ENCODE data around the gene RBM47.
"Not testable (repeated sequence)": the region's sequence is repeated elsewhere in the genome, so short reads cannot be mapped to it uniquely, and the experiment has no call there.

RBM47 gene

DNA sequence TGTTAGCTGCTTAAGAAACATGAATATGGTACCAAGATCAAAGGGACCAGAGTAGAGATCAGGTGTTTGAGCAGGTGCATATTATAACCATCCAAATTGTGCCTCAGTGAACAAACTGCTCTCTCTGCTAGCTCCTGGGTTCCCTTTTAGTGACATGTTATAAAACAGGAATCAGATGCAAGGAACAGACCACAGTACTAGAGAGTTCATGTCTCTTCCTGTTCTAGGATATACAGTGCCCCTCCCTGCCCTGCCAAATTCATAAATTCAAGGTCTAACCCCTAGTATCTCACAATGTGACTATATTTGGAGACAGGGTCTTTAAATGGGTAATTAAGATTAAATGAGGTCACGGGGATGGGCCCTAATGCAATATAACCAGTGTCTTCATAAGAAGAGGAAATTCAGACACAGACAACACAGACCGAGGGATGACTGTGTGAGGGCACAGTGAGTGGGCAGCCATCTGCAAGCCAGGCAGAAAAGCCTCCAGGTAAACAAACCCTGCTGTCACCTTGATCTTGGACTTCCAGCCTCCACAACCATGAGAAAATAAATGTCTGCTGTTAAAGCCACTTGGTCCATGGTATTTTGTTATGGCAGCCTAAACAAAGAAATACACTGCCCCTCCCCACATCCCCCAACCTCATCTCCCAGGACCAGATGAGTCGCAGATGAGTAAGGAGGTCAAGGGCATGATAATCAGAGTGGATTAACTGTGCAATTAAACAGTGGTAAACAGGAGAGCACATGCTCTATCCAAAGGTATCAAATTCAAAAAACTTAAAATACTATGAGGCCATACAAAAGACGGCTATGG is 82.5 kb downstream of the RBM47 start:
- no peak for DNase-seq (ENCODE audit: low spot score)
- TF ChIP-seq, protein P1, sequence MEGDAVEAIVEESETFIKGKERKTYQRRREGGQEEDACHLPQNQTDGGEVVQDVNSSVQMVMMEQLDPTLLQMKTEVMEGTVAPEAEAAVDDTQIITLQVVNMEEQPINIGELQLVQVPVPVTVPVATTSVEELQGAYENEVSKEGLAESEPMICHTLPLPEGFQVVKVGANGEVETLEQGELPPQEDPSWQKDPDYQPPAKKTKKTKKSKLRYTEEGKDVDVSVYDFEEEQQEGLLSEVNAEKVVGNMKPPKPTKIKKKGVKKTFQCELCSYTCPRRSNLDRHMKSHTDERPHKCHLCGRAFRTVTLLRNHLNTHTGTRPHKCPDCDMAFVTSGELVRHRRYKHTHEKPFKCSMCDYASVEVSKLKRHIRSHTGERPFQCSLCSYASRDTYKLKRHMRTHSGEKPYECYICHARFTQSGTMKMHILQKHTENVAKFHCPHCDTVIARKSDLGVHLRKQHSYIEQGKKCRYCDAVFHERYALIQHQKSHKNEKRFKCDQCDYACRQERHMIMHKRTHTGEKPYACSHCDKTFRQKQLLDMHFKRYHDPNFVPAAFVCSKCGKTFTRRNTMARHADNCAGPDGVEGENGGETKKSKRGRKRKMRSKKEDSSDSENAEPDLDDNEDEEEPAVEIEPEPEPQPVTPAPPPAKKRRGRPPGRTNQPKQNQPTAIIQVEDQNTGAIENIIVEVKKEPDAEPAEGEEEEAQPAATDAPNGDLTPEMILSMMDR (IDR thresholded peaks at IDR 0.05; ENCODE audit: extremely low read depth, missing control alignments) = no peak

- TF ChIP-seq, protein P1 (IDR thresholded peaks at IDR 0.05; ENCODE audit: extremely low read depth, missing control alignments) = no peak
- DNase-seq (ENCODE audit: low spot score) = no peak
These were observed 83.2 kb downstream of the RBM47 start for GRCh38 chr4:40546506-40546905.

DNA sequence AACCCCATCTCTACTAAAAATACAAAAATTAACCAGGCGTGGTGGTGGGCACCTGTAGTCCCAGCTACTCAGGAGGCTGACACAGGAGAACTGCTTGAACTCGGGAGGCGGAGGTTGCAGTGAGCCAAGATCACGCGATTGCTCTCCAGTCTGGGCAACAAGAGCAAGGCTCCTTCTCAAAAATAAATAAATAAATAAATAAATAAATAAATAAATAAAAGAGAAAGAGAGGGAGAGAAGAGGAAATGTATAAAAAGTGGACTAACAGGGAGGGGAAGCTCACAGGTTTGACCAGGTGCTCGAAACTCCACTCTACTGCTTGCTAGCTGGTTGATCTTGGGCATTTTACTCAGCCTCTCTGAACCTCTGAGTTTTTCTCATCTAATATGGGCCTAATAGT is 84.2 kb downstream of the RBM47 start:
- not testable (repeated sequence) for DNase-seq (ENCODE audit: low spot score)

DNA sequence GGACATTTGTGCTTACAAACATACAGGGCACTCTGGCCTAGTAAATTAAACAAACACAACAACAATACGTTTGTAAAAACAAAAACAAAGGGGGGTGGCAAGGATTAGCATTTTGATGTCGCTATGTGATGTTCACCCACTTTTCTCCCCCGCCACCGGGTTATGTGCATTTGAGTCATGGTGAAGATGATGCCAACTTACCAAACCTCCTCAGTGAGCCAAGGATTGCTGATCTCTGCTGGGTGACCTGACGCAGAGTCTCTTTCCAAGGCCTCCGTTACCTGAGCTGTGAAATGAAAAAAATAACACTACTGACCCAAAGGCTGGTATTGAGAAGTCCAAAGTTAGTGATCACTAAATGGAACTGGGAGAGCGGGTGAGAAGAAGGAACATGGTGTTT is 85.4 kb downstream of the RBM47 start:
- no peak for DNase-seq (ENCODE audit: low spot score)
- TF ChIP-seq, protein P1 (IDR thresholded peaks at IDR 0.05; ENCODE audit: extremely low read depth, missing control alignments) = no peak

DNA sequence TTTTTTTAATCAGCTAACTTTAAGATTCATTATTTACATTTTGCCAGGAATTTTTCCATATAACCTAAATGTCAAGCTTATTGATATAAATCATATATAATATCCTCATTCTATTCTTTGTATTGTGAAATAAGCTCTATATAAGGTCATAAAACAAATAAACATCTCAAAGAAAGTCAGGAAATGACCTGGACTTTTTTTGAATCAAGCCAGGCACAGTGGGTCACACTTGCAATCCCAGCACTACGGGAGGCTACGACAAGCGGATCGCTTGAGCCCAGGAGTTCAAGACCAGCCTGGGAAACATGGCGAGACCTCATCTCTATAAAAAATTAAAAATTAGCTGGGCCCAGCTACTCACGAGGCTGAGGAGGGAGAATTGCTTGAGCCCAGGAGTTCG is 88.9 kb downstream of the RBM47 start:
- TF ChIP-seq, protein P1 (IDR thresholded peaks at IDR 0.05; ENCODE audit: extremely low read depth, missing control alignments) = no peak
- DNase-seq (ENCODE audit: low spot score) = no peak

- TF ChIP-seq, protein P1 (IDR thresholded peaks at IDR 0.05; ENCODE audit: extremely low read depth, missing control alignments) = no peak
- peak; percentile 25 for DNase-seq (ENCODE audit: low spot score)
These were observed 93.6 kb downstream of the RBM47 start for GRCh38 chr4:40536032-40536431.

- DNase-seq (ENCODE audit: low spot score) = no peak
- TF ChIP-seq, protein P1 (IDR thresholded peaks at IDR 0.05; ENCODE audit: extremely low read depth, missing control alignments) = no peak
These were observed 98.0 kb downstream of the RBM47 start for GRCh38 chr4:40531636-40532023.

Measured in GM20000 (cell line).